ENCODE results near the gene NAT10. TPM values are rescaled to one million over a fixed set of nuclear protein-coding genes. Genes with fewer than 3 reads are reported as not detected.

Gene NAT10
- total RNA-seq, 4 donors from 2014 or later = 17.6 to 35.9 (median 32.6) TPM

DNA sequence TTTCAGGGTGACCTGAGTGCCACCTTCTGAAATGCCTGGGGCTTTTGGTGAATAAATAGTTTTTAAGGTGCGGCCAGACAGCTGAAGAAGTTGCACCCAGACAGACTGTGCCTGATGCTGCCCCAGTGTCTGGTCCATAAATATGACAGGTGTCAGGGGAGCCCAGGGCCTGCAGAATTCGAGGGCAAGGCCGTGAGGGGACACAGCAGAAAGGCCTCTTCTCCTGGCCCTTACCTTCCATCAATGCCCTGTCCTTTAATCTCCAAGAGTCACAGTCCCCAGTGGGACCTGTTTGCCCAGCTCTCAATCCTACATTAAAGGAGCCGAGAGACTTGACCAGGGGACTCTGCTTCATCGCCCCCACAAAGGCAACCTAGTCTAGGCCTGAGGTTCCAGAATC is 45.7 kb downstream of the NAT10 start:
- no peak for TF ChIP-seq POLR2A (IDR thresholded peaks at IDR 0.05)
- TF ChIP-seq, protein P1, sequence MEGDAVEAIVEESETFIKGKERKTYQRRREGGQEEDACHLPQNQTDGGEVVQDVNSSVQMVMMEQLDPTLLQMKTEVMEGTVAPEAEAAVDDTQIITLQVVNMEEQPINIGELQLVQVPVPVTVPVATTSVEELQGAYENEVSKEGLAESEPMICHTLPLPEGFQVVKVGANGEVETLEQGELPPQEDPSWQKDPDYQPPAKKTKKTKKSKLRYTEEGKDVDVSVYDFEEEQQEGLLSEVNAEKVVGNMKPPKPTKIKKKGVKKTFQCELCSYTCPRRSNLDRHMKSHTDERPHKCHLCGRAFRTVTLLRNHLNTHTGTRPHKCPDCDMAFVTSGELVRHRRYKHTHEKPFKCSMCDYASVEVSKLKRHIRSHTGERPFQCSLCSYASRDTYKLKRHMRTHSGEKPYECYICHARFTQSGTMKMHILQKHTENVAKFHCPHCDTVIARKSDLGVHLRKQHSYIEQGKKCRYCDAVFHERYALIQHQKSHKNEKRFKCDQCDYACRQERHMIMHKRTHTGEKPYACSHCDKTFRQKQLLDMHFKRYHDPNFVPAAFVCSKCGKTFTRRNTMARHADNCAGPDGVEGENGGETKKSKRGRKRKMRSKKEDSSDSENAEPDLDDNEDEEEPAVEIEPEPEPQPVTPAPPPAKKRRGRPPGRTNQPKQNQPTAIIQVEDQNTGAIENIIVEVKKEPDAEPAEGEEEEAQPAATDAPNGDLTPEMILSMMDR (IDR thresholded peaks at IDR 0.05) = no peak
- H3K36me3 ChIP-seq = peaks cover 16 to 76% (median 18%) of the 10 kb centered on the region in 3 donors

DNA sequence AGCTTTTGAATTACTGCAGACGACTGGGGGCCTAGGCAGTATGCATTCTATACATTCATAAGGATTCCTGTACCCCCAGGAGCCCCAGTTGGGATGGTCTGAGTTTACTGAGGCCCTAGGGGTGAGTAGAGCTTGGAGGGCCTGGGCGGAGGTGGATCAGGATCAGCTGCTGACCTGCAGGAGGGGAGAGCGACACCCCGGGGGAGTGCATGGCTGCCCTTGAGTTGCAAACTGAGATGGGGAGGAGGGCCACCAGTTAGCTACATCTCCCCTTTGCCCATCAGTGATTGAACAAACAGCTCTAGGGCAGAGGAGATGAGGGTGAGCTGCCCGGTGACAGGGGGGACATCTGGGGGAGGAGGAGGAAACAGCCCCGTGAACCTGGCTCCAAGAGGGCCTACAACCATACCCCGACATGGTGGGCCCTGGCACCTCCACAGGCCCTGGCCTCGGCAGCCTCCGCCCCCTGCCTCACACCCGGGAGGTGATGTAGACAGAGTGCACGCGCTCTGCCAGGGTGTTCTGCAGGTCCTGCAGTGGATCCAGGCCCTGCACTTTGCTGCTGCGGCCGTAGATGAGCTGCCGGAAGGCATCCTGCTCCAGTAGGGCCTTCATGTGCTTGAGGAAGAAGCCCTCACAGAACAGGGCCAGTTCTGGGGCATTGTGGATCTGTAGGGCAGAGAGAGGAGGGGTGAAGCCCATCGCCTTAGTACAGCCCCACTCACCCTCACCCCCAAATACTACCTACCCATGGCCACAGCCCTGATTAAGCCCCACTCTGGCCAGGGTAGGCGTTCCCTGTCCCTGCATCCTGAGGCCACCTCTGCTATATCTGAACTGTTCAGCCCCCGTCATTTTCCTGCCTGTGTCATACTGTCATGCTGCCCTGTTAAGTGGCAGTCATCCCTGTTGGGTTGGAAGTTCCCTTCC is 46.8 kb downstream of the NAT10 start:
- intact Hi-C loops (cut with DNase I) = no loop called here
- no peak overlapping the region for H3K27ac ChIP-seq
- WGBS, 2 donors = 93 to 95% methylated on average over 13 of the region's 18 CpGs
- no peak overlapping the region for H3K4me3 ChIP-seq
- no peak for DNase-seq
- H3K27me3 ChIP-seq = no peaks in the 10 kb centered on the region
- TF ChIP-seq POLR2A (IDR thresholded peaks at IDR 0.05) = no peak
- TF ChIP-seq, protein P1 (IDR thresholded peaks at IDR 0.05) = no peak
- peaks cover 3 to 23% (median 14%) of the 10 kb centered on the region in 3 donors for H3K4me1 ChIP-seq
- no peaks in the 10 kb centered on the region for H3K9me3 ChIP-seq
- peaks cover 8 to 66% (median 18%) of the 10 kb centered on the region in 3 donors for H3K36me3 ChIP-seq

More for the DNA sequence above, 45.7 kb downstream of the NAT10 start:
- Histone ChIP-seq H3K9me3 (no peaks in the 10 kb centered on the region), H3K27me3 (no peaks in the 10 kb centered on the region), H3K4me1 (peaks cover 3 to 23% (median 14%) of the 10 kb centered on the region in 3 donors), H3K4me3 (no peak overlapping the region), H3K27ac (no peak overlapping the region)
- intact Hi-C loops (cut with DNase I) = no loop called here
- DNase-seq = no peak
- 92 to 100% methylated on average over 1 to 3 of the region's 5 CpGs for WGBS, 2 donors

DNA sequence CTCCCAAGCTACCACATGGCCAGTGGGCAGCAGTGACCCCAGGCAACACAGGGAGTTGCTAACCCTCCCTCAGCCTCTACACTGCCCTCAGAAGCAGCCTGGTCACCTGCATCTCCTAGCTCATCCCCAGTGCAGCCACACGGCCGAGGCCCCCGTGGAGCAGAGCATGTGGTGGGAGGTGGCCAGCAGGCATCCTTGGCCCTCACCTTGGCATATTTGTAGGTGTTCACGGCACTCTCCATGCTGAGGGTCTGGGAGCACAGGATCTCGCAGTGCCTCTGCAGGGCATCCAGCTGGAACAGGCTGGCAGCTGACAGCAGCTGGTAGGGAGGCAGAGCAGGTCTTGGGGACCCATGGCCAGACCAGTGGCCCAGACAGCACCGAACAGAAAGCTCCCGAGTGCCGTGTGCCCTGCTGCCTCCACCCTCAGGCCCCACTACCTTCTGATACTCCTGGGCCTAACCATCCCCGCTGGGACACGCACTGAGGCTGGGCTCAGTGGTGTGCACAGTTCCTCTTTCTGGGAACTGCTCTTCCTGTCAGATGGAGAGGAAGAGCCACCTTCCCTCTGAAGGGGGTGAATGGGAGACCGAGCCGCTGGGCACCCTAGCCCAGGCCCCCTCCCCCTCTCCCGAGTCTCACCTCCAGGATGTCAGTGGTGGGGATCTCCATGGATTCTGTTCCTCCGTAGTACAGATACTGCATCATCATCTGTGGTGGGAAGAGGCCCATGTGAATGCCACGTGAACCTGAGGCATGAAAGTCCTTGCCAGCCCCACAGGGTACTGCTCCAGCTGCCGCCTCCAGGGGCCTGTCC is 48.8 kb downstream of the NAT10 start:
- Histone ChIP-seq H3K27ac (peak overlapping the region in 2 of 4 donors; percentile 31 to 56), H3K4me1 (peaks cover 3 to 23% (median 14%) of the 10 kb centered on the region in 3 donors), H3K9me3 (no peaks in the 10 kb centered on the region), H3K36me3 (peaks cover 0 to 51% (median 3%) of the 10 kb centered on the region in 3 donors), H3K27me3 (no peaks in the 10 kb centered on the region), H3K4me3 (no peak overlapping the region)
- TF ChIP-seq POLR2A (IDR thresholded peaks at IDR 0.05) = no peak
- TF ChIP-seq, protein P1 (IDR thresholded peaks at IDR 0.05) = no peak
- DNase-seq = no peak
- WGBS, 2 donors = 56% methylated on average over 4 of the region's 16 CpGs; no CpG with 5 or more reads in 1 of the 2 donors
- intact Hi-C loops (cut with DNase I) = no loop called here

DNA sequence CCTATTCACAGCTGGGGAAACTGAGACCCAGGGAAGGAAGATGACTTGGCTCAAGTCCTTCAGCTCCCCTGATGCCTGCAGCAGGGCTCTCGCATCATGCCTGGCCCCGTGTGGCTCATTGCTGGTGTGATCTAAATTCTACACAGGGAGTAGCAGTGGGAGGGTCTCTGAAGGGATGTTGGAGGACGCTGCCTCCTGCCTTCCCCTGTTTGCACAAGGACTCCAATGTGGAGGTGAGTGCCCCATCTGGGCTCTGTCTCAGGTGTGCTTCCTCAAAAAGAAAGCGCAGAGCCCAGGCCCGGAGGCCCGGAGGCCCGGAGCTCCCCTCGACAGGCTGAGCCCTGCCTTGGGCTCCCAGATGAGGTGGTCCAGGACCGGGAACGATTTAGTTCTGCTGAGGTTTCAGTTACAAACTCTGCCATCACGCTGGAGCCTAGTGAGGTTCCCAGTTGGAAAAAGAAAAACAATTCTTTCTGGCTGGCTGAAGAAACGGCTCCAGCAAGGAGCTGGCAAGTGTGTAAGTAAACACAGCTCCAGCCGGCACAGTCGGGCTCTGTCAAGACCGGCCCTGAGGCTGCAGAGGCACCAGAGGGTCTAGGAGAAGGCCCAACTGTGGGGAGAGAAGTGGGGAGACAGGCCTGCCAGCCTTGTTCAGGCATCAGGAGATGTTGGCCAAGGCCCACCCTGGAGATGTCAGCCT is 49.8 kb downstream of the NAT10 start:
- DNase-seq = no peak
- no peak overlapping the region for H3K4me3 ChIP-seq
- peaks cover 3 to 23% (median 14%) of the 10 kb centered on the region in 3 donors for H3K4me1 ChIP-seq
- no peaks in the 10 kb centered on the region for H3K9me3 ChIP-seq
- H3K27ac ChIP-seq = peak overlapping the region in 2 of 4 donors; percentile 31 to 56
- intact Hi-C loops (cut with DNase I) = no loop called here
- H3K36me3 ChIP-seq = peaks cover 0 to 46% (median 0%) of the 10 kb centered on the region in 3 donors
- no peaks in the 10 kb centered on the region for H3K27me3 ChIP-seq
- 46 to 54% methylated on average over 9 to 12 of the region's 15 CpGs for WGBS, 2 donors
- TF ChIP-seq, protein P1 (IDR thresholded peaks at IDR 0.05) = no peak
- TF ChIP-seq POLR2A (IDR thresholded peaks at IDR 0.05) = no peak
